ENCODE measurements around the gene IRF7.

DNA sequence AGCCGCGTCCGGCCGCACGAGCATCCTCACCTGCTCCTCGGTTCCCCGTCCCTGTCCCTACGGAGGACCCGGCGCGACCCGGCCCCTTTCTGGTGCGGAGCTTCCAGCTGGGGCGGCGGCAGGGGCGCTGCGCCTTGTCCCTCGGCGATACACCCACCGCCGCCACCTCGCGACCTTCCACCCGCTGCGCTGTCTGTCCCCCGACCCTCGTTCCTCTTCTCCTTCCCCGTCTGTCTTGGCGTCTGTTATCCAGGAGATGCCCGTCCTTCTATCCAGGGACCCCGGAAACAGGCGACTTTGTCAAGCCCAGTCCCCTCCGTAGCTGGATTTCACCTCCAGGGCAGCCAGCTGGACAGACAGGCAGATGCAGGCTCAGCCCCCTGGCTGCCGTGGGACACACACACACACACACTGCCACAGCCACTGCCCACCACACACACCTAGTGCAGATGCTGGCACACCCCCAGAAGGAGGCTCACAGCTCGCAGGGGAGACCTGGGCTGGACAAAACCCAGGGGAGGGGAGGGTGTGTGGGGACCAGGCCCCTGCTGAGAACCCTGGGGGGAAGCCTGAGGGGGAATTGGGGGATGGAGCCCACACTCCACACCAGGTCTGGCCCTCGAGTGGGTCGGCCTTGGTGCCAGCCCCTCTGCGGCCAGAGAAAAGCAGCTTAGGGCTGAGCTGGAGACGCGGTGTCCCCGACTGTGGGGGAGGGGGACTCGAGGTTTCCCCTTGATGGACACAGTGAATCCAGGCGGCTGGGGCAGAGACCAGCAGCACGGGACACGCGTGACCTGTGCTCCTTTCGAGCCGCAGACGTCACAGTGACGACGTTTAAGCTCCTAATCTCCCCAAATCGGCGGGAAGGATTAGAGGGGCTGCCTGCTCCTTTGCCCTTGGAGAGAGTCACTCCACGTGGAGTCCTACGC is 22.1 kb upstream of the IRF7 start:
- TF ChIP-seq, protein P1, sequence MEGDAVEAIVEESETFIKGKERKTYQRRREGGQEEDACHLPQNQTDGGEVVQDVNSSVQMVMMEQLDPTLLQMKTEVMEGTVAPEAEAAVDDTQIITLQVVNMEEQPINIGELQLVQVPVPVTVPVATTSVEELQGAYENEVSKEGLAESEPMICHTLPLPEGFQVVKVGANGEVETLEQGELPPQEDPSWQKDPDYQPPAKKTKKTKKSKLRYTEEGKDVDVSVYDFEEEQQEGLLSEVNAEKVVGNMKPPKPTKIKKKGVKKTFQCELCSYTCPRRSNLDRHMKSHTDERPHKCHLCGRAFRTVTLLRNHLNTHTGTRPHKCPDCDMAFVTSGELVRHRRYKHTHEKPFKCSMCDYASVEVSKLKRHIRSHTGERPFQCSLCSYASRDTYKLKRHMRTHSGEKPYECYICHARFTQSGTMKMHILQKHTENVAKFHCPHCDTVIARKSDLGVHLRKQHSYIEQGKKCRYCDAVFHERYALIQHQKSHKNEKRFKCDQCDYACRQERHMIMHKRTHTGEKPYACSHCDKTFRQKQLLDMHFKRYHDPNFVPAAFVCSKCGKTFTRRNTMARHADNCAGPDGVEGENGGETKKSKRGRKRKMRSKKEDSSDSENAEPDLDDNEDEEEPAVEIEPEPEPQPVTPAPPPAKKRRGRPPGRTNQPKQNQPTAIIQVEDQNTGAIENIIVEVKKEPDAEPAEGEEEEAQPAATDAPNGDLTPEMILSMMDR (IDR thresholded peaks at IDR 0.05) = no peak
- TF ChIP-seq POLR2A (IDR thresholded peaks at IDR 0.05) (no peak), EP300 (IDR thresholded peaks at IDR 0.05; ENCODE audit: low read depth) (no peak), POLR2AphosphoS5 (IDR thresholded peaks at IDR 0.05) (no peak)

Measured in transverse colon (tissue), 4 donors.